ENCODE data around the gene SGSM2.

SGSM2 gene

GRCh38 chr17:2403044-2403443 is 65.7 kb downstream of the SGSM2 start:
- no peak overlapping the region for H3K9ac ChIP-seq
- no peaks in the 10 kb centered on the region for H3K36me3 ChIP-seq (ENCODE audit: insufficient read depth)
- no peaks in the 10 kb centered on the region for H3K27me3 ChIP-seq (ENCODE audit: insufficient read depth, low read depth)
- no peak overlapping the region for H2AFZ ChIP-seq (ENCODE audit: low read depth)
- H3K27ac ChIP-seq, result no peak overlapping the region
- H3K4me2 ChIP-seq, result peak overlapping the region; percentile 41; the same call in 1 of the 2 replicates
- H3K4me3 ChIP-seq (IDR thresholded peaks at IDR 0.05; ENCODE audit: insufficient read depth, low read depth, low read length), result no peak overlapping the region
- H3K4me1 ChIP-seq (ENCODE audit: low read depth, poor library complexity, severe bottlenecking), result no peaks in the 10 kb centered on the region
- TF ChIP-seq CTCF (conservative IDR thresholded peaks at IDR 0.05; ENCODE audit: low read depth, low read length), result no peak
- H4K20me1 ChIP-seq (ENCODE audit: insufficient read depth), result no peaks in the 10 kb centered on the region
- no peaks in the 10 kb centered on the region for H3K79me2 ChIP-seq (ENCODE audit: insufficient read depth, low read depth)

DNA sequence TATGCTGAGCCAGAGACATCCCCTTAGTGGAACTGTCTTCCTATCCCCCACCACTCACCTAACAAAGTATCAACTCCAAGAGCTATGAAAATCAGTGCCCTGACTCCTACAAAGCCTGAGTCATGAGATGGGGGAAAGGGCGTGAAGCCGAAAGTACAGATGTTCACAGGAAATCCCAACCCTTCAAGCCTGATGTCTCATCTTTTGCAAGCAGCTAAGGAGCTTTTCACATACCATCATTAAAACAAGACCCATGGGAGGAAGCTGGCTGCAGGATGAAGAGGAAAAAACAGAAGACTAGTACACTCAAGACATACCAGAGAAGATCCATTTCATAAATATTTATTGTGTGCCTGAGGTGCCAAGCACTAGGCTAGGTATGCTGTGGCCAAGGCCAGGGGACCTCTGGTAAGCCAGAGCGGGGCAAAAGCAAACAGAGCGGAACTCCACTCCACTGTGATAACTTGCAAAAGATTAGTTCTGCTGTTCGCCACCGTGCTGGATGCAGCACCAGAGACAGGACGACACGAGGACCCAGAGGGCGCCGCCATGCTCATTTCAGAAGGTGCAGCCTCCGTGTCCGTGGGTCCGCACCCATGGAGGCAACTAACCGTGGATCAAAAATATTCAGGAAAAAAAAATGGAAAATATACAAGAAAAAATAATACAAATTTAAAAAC is 68.1 kb downstream of the SGSM2 start:
- H3K9ac ChIP-seq, result no peak overlapping the region
- H3K4me2 ChIP-seq, result no peak overlapping the region
- no peaks in the 10 kb centered on the region for H3K36me3 ChIP-seq (ENCODE audit: insufficient read depth)
- no peak overlapping the region for H3K27ac ChIP-seq
- H3K79me2 ChIP-seq (ENCODE audit: insufficient read depth, low read depth), result no peaks in the 10 kb centered on the region
- TF ChIP-seq CTCF (conservative IDR thresholded peaks at IDR 0.05; ENCODE audit: low read depth, low read length), result no peak
- no peaks in the 10 kb centered on the region for H3K27me3 ChIP-seq (ENCODE audit: insufficient read depth, low read depth)
- no peaks in the 10 kb centered on the region for H3K4me1 ChIP-seq (ENCODE audit: low read depth, poor library complexity, severe bottlenecking)
- no peak overlapping the region for H3K4me3 ChIP-seq (IDR thresholded peaks at IDR 0.05; ENCODE audit: insufficient read depth, low read depth, low read length)
- no peaks in the 10 kb centered on the region for H4K20me1 ChIP-seq (ENCODE audit: insufficient read depth)
- no peak overlapping the region for H2AFZ ChIP-seq (ENCODE audit: low read depth)

GRCh38 chr17:2406271-2406902 is 69.1 kb downstream of the SGSM2 start:
- Histone ChIP-seq H3K4me3 (IDR thresholded peaks at IDR 0.05; ENCODE audit: insufficient read depth, low read depth, low read length) (no peak overlapping the region), H3K4me1 (ENCODE audit: low read depth, poor library complexity, severe bottlenecking) (no peaks in the 10 kb centered on the region), H3K4me2 (no peak overlapping the region), H2AFZ (ENCODE audit: low read depth) (no peak overlapping the region), H3K9ac (no peak overlapping the region), H3K27ac (no peak overlapping the region), H4K20me1 (ENCODE audit: insufficient read depth) (no peaks in the 10 kb centered on the region), H3K27me3 (ENCODE audit: insufficient read depth, low read depth) (no peaks in the 10 kb centered on the region), H3K79me2 (ENCODE audit: insufficient read depth, low read depth) (no peaks in the 10 kb centered on the region), H3K36me3 (ENCODE audit: insufficient read depth) (no peaks in the 10 kb centered on the region)
- no peak for TF ChIP-seq CTCF (conservative IDR thresholded peaks at IDR 0.05; ENCODE audit: low read depth, low read length)

DNA sequence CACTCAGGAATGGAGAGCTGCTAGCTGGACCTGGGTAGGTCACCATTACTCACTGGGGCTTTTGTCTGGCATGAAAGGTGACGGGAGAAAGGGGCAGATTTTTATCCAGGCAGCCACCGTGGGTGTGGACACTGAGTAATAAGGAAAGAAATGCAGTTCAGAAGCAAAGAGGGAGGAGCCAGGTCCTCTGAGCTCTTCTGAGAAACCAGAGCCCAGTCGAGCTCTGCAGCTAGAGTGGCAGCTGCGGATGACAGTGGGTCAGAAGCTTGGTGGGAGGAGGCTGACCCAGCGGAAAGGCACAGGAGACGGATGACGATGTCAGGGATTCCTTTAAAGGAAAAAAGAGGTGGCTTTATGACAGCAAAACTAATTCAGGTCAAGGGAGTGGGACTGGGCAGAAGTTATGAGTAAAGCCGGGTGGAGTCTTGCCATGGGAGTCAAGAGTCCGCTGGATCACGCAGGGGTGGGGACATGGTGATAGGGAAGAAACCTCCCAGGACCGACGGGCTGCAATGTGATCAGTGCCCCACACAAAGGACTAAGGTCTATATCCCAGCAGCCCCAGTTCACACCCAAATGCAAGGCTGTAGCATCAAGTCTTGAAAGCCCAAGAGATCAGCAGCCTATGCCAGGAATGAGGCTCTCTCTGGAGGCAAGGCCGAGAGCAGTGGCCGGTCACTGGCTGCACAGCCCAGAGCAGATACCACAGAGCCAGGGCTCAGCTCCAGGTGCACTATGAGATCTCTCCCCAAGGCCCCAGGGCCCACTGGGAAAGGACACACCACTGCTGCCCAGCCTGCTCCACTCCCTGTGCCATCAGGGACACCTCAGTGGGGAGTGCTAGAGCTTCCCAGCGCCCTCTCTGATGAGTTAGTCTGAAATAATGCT is 69.8 kb downstream of the SGSM2 start:
- Histone ChIP-seq H3K4me3 (IDR thresholded peaks at IDR 0.05; ENCODE audit: insufficient read depth, low read depth, low read length) (no peak overlapping the region), H4K20me1 (ENCODE audit: insufficient read depth) (no peaks in the 10 kb centered on the region), H3K36me3 (ENCODE audit: insufficient read depth) (no peaks in the 10 kb centered on the region), H3K27ac (no peak overlapping the region), H2AFZ (ENCODE audit: low read depth) (no peak overlapping the region), H3K4me1 (ENCODE audit: low read depth, poor library complexity, severe bottlenecking) (no peaks in the 10 kb centered on the region), H3K27me3 (ENCODE audit: insufficient read depth, low read depth) (no peaks in the 10 kb centered on the region), H3K79me2 (ENCODE audit: insufficient read depth, low read depth) (no peaks in the 10 kb centered on the region), H3K9ac (no peak overlapping the region), H3K4me2 (no peak overlapping the region)
- TF ChIP-seq CTCF (conservative IDR thresholded peaks at IDR 0.05; ENCODE audit: low read depth, low read length), result no peak
